Measurements from ENCODE around the gene MICB. TPM values are rescaled to one million over a fixed set of nuclear protein-coding genes. Genes with fewer than 3 reads are reported as not detected.

The MICB gene
- total and polyA plus RNA-seq, 9 of the 15 experiments (the other 6 are each of a cell fraction or from before 2014, with no cell fraction given) = 13.3 to 34.5 (median 19.8) TPM

DNA sequence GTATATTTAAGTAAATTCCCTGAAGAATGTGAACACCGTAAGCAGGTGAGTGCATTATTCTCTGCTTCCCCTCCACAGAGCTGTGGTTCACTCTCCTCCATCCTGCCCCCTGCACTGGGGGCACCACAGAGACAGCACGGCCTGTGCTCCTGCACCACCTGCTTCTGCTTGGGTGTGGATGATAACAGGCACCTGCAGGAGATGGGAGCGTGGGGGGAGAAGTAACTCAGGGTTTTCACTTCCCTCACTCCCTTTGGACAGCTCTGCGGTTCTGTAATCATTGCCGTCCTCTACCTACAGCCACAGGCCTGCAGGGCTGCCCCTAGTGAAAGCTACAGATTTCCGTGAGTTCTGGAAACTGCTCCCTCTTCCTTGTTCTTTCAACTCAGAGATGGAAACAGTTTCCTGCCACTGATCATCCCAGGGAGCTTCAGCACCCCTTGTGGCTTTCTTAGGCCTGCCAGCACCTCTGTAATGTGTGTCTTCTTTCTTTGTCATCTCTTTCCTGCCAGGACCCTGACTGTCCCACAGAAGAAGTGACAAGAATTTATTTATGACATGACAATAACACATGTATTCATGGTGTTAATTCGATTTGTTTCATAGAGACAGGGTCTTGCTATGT lies 21.3 kb upstream of the MICB start:
- Histone ChIP-seq H3K4me2 (ENCODE audit: insufficient read depth, low read length) (no peak overlapping the region), H3K9me1 (ENCODE audit: control insufficient read depth, insufficient read depth, low read length) (no peaks in the 10 kb centered on the region), H3K27ac (ENCODE audit: extremely low read depth, low read depth, low read length) (no peak overlapping the region), H3K9ac (ENCODE audit: insufficient read depth in 1 of 2, low read depth in 2 of 2, low read length in 2 of 2) (no peak overlapping the region; a peak in 1 of 4 replicates), H3K4me1 (replicated peaks in 1 of 2; ENCODE audit: control insufficient read depth in 2 of 2, insufficient read depth in 2 of 2, low read length in 2 of 2) (no peaks in the 10 kb centered on the region; a peak in 1 of 5 replicates), H2AFZ (ENCODE audit: low read depth, low read length) (no peak overlapping the region), H3K4me3 (no peak overlapping the region), H3K79me2 (ENCODE audit: control insufficient read depth, insufficient read depth, low read length) (no peaks in the 10 kb centered on the region), H3K9me3 (replicated peaks; ENCODE audit: control insufficient read depth, insufficient read depth, low read depth, low read length) (no peaks in the 10 kb centered on the region), H3K27me3 (ENCODE audit: control insufficient read depth in 2 of 2, insufficient read depth in 2 of 2, low read length in 2 of 2) (peaks cover 43 to 64% of the 10 kb centered on the region in 2 experiments; a peak in 4 of 5 replicates), H3K36me3 (ENCODE audit: control insufficient read depth, insufficient read depth, low read length) (no peaks in the 10 kb centered on the region), H4K20me1 (replicated peaks; ENCODE audit: control insufficient read depth, insufficient read depth, low read length) (0 out of 2 replicates have a peak, but pooled peaks cover 5% of the 10 kb centered on the region)
- no TSS peak for BruUV-seq (replicated peaks)
- intact Hi-C loops (cut with micrococcal nuclease) = no loop called here
- 5% methylated on average over 6 of the region's 7 CpGs for WGBS (ENCODE audit: insufficient coverage, low coverage, missing lambda C conversion rate)
- DNase-seq (ENCODE audit: extremely low read depth in 1 of 4, low spot score in 3 of 4) (no peak), FAIRE-seq (no peak), ATAC-seq (no peak; the same call in 2 of the 3 replicates)
- ChIA-PET POLR2A (interaction anchor here (1.2 kb wide), 1 partner anchor 12 kb away, joined by 3 read pairs; no protein-coding TSS in a partner anchor), CTCF (ENCODE audit: low intra/inter-chr PET ratio) (no interaction called here)
- in situ Hi-C loops (cut with MboI) = no loop called here
- TF ChIP-seq, protein P1, sequence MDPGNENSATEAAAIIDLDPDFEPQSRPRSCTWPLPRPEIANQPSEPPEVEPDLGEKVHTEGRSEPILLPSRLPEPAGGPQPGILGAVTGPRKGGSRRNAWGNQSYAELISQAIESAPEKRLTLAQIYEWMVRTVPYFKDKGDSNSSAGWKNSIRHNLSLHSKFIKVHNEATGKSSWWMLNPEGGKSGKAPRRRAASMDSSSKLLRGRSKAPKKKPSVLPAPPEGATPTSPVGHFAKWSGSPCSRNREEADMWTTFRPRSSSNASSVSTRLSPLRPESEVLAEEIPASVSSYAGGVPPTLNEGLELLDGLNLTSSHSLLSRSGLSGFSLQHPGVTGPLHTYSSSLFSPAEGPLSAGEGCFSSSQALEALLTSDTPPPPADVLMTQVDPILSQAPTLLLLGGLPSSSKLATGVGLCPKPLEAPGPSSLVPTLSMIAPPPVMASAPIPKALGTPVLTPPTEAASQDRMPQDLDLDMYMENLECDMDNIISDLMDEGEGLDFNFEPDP (CRISPR knock-in tag; IDR thresholded peaks at IDR 0.05) = no peak
- TF ChIP-seq ZZZ3 (IDR thresholded peaks at IDR 0.05) (no peak), MTF1 (CRISPR knock-in tag; IDR thresholded peaks at IDR 0.05; ENCODE audit: borderline replicate concordance) (no peak), TCF3 (CRISPR knock-in tag; IDR thresholded peaks at IDR 0.05) (no peak), ZNF436 (CRISPR knock-in tag; IDR thresholded peaks at IDR 0.05) (no peak), CBFA2T3 (IDR thresholded peaks at IDR 0.05) (0 out of 2 replicates have a peak, but pooled peaks have one; percentile 7)
- TF ChIP-seq, protein P2, sequence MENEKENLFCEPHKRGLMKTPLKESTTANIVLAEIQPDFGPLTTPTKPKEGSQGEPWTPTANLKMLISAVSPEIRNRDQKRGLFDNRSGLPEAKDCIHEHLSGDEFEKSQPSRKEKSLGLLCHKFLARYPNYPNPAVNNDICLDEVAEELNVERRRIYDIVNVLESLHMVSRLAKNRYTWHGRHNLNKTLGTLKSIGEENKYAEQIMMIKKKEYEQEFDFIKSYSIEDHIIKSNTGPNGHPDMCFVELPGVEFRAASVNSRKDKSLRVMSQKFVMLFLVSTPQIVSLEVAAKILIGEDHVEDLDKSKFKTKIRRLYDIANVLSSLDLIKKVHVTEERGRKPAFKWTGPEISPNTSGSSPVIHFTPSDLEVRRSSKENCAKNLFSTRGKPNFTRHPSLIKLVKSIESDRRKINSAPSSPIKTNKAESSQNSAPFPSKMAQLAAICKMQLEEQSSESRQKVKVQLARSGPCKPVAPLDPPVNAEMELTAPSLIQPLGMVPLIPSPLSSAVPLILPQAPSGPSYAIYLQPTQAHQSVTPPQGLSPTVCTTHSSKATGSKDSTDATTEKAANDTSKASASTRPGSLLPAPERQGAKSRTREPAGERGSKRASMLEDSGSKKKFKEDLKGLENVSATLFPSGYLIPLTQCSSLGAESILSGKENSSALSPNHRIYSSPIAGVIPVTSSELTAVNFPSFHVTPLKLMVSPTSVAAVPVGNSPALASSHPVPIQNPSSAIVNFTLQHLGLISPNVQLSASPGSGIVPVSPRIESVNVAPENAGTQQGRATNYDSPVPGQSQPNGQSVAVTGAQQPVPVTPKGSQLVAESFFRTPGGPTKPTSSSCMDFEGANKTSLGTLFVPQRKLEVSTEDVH (IDR thresholded peaks at IDR 0.05; ENCODE audit: low read depth, partially characterized antibody) = no peak
- TF ChIP-seq, protein P3, sequence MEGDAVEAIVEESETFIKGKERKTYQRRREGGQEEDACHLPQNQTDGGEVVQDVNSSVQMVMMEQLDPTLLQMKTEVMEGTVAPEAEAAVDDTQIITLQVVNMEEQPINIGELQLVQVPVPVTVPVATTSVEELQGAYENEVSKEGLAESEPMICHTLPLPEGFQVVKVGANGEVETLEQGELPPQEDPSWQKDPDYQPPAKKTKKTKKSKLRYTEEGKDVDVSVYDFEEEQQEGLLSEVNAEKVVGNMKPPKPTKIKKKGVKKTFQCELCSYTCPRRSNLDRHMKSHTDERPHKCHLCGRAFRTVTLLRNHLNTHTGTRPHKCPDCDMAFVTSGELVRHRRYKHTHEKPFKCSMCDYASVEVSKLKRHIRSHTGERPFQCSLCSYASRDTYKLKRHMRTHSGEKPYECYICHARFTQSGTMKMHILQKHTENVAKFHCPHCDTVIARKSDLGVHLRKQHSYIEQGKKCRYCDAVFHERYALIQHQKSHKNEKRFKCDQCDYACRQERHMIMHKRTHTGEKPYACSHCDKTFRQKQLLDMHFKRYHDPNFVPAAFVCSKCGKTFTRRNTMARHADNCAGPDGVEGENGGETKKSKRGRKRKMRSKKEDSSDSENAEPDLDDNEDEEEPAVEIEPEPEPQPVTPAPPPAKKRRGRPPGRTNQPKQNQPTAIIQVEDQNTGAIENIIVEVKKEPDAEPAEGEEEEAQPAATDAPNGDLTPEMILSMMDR (IDR thresholded peaks at IDR 0.05 in 2 of 3, conservative IDR thresholded peaks at IDR 0.05 in 1 of 3; ENCODE audit: insufficient read depth in 2 of 3, low read depth in 1 of 3, low read length in 3 of 3) = peak in 1 of 3 experiments; percentile 24; a peak in 1 of 6 replicates
- TF ChIP-seq, protein P4, sequence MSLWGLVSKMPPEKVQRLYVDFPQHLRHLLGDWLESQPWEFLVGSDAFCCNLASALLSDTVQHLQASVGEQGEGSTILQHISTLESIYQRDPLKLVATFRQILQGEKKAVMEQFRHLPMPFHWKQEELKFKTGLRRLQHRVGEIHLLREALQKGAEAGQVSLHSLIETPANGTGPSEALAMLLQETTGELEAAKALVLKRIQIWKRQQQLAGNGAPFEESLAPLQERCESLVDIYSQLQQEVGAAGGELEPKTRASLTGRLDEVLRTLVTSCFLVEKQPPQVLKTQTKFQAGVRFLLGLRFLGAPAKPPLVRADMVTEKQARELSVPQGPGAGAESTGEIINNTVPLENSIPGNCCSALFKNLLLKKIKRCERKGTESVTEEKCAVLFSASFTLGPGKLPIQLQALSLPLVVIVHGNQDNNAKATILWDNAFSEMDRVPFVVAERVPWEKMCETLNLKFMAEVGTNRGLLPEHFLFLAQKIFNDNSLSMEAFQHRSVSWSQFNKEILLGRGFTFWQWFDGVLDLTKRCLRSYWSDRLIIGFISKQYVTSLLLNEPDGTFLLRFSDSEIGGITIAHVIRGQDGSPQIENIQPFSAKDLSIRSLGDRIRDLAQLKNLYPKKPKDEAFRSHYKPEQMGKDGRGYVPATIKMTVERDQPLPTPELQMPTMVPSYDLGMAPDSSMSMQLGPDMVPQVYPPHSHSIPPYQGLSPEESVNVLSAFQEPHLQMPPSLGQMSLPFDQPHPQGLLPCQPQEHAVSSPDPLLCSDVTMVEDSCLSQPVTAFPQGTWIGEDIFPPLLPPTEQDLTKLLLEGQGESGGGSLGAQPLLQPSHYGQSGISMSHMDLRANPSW (CRISPR knock-in tag; IDR thresholded peaks at IDR 0.05) = no peak
- TF ChIP-seq, protein P5, sequence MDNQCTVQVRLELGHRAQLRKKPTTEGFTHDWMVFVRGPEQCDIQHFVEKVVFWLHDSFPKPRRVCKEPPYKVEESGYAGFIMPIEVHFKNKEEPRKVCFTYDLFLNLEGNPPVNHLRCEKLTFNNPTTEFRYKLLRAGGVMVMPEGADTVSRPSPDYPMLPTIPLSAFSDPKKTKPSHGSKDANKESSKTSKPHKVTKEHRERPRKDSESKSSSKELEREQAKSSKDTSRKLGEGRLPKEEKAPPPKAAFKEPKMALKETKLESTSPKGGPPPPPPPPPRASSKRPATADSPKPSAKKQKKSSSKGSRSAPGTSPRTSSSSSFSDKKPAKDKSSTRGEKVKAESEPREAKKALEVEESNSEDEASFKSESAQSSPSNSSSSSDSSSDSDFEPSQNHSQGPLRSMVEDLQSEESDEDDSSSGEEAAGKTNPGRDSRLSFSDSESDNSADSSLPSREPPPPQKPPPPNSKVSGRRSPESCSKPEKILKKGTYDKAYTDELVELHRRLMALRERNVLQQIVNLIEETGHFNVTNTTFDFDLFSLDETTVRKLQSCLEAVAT (IDR thresholded peaks at IDR 0.05) = no peak

All from K562 (cell line).